Tibial nerve (tissue), 3 donors: ENCODE results near the gene KIAA2012.

Source experiments
- POLR2A ChIP-seq, 2 donors: fragments of 450-650 bp; IDR thresholded peaks; one replicate each; pipeline ENCODE4 v1.6.1; 2017; ENCODE audit warnings: antibody characterized with exemption in 2 of 2, mild to moderate bottlenecking in 2 of 2, moderate library complexity in 2 of 2
- TF ChIP-seq, protein P1 (sequence below), 5 experiments: fragments of 200-600 bp in 3 of 5; fragments of 450-650 bp in 2 of 5; sonication (generic) in 3 of 5; IDR thresholded peaks; one replicate each; pipeline ENCODE4 v1.5.1; 2016 to 2019; ENCODE audit warnings: antibody characterized with exemption in 5 of 5, mild to moderate bottlenecking in 3 of 5, moderate library complexity in 2 of 5

DNA sequence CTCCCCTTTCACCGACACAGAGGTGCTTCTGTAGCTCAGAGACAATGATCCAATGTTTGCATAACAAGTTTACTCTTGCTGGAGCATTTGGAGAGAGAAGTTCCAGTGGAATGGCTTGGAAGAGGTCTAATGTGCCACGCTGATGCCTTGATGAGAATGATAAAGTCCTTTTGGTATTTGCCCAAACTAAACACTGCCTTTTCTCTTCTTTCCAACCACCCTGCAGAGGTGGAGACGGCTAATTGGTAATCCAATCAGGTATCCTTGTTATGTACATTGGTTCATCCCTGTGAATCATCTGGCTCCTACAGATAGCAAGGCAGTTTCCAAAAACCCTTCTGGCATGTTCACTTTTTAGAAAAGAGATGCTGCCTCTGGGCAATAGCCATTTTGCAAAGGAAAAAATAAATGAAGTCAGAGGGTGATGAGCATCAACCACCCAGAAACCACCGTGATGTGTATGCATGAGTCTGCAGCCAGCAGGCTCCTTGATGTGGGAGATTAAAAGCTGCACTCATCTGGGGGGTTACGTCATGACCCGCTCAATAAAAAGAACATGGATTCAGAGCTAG lies 40.6 kb downstream of the KIAA2012 start:
- TF ChIP-seq, protein P1, sequence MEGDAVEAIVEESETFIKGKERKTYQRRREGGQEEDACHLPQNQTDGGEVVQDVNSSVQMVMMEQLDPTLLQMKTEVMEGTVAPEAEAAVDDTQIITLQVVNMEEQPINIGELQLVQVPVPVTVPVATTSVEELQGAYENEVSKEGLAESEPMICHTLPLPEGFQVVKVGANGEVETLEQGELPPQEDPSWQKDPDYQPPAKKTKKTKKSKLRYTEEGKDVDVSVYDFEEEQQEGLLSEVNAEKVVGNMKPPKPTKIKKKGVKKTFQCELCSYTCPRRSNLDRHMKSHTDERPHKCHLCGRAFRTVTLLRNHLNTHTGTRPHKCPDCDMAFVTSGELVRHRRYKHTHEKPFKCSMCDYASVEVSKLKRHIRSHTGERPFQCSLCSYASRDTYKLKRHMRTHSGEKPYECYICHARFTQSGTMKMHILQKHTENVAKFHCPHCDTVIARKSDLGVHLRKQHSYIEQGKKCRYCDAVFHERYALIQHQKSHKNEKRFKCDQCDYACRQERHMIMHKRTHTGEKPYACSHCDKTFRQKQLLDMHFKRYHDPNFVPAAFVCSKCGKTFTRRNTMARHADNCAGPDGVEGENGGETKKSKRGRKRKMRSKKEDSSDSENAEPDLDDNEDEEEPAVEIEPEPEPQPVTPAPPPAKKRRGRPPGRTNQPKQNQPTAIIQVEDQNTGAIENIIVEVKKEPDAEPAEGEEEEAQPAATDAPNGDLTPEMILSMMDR (IDR thresholded peaks at IDR 0.05) = no peak
- TF ChIP-seq POLR2A (IDR thresholded peaks at IDR 0.05) = no peak
